HEK293T (cell line): Measurements from ENCODE around the gene DPM1.

Experiments
- ARNT ChIP-seq: fragments of 450-650 bp; IDR thresholded peaks from 2 replicates; pipeline ENCODE4 v1.6.1; 2017; ENCODE audit warnings: mild to moderate bottlenecking
- BHLHE40 ChIP-seq: fragments of 450-650 bp; IDR thresholded peaks from 2 replicates; pipeline ENCODE4 v1.6.1; 2016; ENCODE audit warnings: mild to moderate bottlenecking, moderate library complexity, borderline replicate concordance
- FOXA1 ChIP-seq: fragments of 450-650 bp; IDR thresholded peaks from 2 replicates; pipeline ENCODE4 v1.6.1; 2016; ENCODE audit warnings: mild to moderate bottlenecking
- HDGF ChIP-seq: fragments of 450-650 bp; IDR thresholded peaks from 2 replicates; pipeline ENCODE4 v1.6.1; 2017; ENCODE audit warnings: antibody characterized with exemption, borderline replicate concordance
- L3MBTL2 ChIP-seq: fragments of 450-650 bp; conservative IDR thresholded peaks from 2 replicates; pipeline ENCODE4 v1.6.1; 2016; ENCODE audit warnings: mild to moderate bottlenecking
- LEF1 ChIP-seq: fragments of 450-650 bp; IDR thresholded peaks from 2 replicates; pipeline ENCODE4 v1.6.1; 2017; ENCODE audit warnings: mild to moderate bottlenecking, borderline replicate concordance
- NFRKB ChIP-seq: fragments of 450-650 bp; IDR thresholded peaks from 2 replicates; pipeline ENCODE4 v1.6.1; 2016; ENCODE audit warnings: mild to moderate bottlenecking, moderate library complexity
- PKNOX1 ChIP-seq: fragments of 450-650 bp; IDR thresholded peaks from 2 replicates; pipeline ENCODE4 v1.6.1; 2016
- SP1 ChIP-seq: fragments of 450-650 bp; IDR thresholded peaks from 2 replicates; pipeline ENCODE4 v1.6.1; 2017
- SUZ12 ChIP-seq: fragments of 450-650 bp; IDR thresholded peaks from 2 replicates; pipeline ENCODE4 v1.6.1; 2016; ENCODE audit warnings: mild to moderate bottlenecking
- TARDBP ChIP-seq: fragments of 450-650 bp; IDR thresholded peaks from 2 replicates; pipeline ENCODE4 v1.6.1; 2016

GRCh38 chr20:50904067-50904570 lies 54.2 kb downstream of the DPM1 start:
- TF ChIP-seq BHLHE40, result no peak
- no peak for TF ChIP-seq SP1
- no peak for TF ChIP-seq SUZ12
- TF ChIP-seq ARNT, result no peak
- no peak for TF ChIP-seq PKNOX1
- TF ChIP-seq LEF1, result no peak
- no peak for TF ChIP-seq HDGF
- no peak for TF ChIP-seq FOXA1
- no peak for TF ChIP-seq NFRKB
- TF ChIP-seq TARDBP, result no peak
- no peak for TF ChIP-seq L3MBTL2
